T-helper 22 cell (primary cell): Measurements from ENCODE around the gene ACTRT2.

ENCODE experiments used
- DNase-seq: peaks from one replicate; pipeline ENCODE4 v3.0.0-alpha.2; 2020; ENCODE audit warnings: low read depth

The ACTRT2 gene

GRCh38 chr1:3018576-3018975 is 2.7 kb upstream of the ACTRT2 start:
- DNase-seq, result no peak

GRCh38 chr1:3019007-3019515 is 2.2 kb upstream of the ACTRT2 start:
- no peak for DNase-seq

GRCh38 chr1:3019516-3020051 is 1.7 kb upstream of the ACTRT2 start:
- DNase-seq, result no peak

GRCh38 chr1:3020263-3020909 is 881 bp upstream of the ACTRT2 start:
- no peak for DNase-seq

- DNase-seq, result no peak
Observed at GRCh38 chr1:3021801-3022401, 634 bp downstream of the ACTRT2 start.

GRCh38 chr1:3022511-3022973 is 1.3 kb downstream of the ACTRT2 start:
- DNase-seq, result no peak

GRCh38 chr1:3022976-3023375 is 1.7 kb downstream of the ACTRT2 start:
- no peak for DNase-seq

- DNase-seq, result no peak
Observed at GRCh38 chr1:3024019-3024418, 2.8 kb downstream of the ACTRT2 start.

GRCh38 chr1:3024588-3024987 is 3.3 kb downstream of the ACTRT2 start:
- no peak for DNase-seq

GRCh38 chr1:3026124-3026523 is 4.9 kb downstream of the ACTRT2 start:
- no peak for DNase-seq

- DNase-seq, result no peak
Observed at GRCh38 chr1:3026581-3027391, 5.5 kb downstream of the ACTRT2 start.

- no peak for DNase-seq
Observed at GRCh38 chr1:3027611-3028371, 6.5 kb downstream of the ACTRT2 start.

GRCh38 chr1:3028531-3029282 is 7.4 kb downstream of the ACTRT2 start:
- DNase-seq, result no peak

GRCh38 chr1:3029481-3029961 is 8.3 kb downstream of the ACTRT2 start:
- no peak for DNase-seq

- no peak for DNase-seq
Observed at GRCh38 chr1:3029991-3030662, 8.9 kb downstream of the ACTRT2 start.

GRCh38 chr1:3030663-3031381 is 9.6 kb downstream of the ACTRT2 start:
- no peak for DNase-seq

- no peak for DNase-seq
Observed at GRCh38 chr1:3031401-3032221, 10.3 kb downstream of the ACTRT2 start.

- no peak for DNase-seq
Observed at GRCh38 chr1:3032371-3033039, 11.2 kb downstream of the ACTRT2 start.
